ENCODE results near the gene PRSS56. TPM values are rescaled to one million over a fixed set of nuclear protein-coding genes. Genes with fewer than 3 reads are reported as not detected.
A peak's percentile ranks its signal among the peaks of the same experiment; 100 is the strongest.
"Not testable (repeated sequence)": the region's sequence is repeated elsewhere in the genome, so short reads cannot be mapped to it uniquely, and the experiment has no call there.

Gene PRSS56
- total RNA-seq, 1 donor from 2014 or later = 0.11 TPM

- DNase-seq (ENCODE audit: missing footprints) (no peak), ATAC-seq (no peak)
- intact Hi-C loops (cut with DNase I) = no loop called here
Measured at GRCh38 chr2:232547991-232548390, 27.8 kb downstream of the PRSS56 start.

GRCh38 chr2:232549655-232550353 is 29.6 kb downstream of the PRSS56 start:
- intact Hi-C loops (cut with DNase I) = no loop called here
- no peak for DNase-seq (ENCODE audit: missing footprints)
- ATAC-seq = no peak

- peak; percentile 97 for DNase-seq (ENCODE audit: missing footprints)
- ATAC-seq = peak; percentile 98
- intact Hi-C loops (cut with DNase I) = no loop called here
Measured at GRCh38 chr2:232550354-232551249, 30.4 kb downstream of the PRSS56 start, which contains the start of the genes EIF4E2 and TIGD1. Gene EIF4E2, plus strand, starts transcription at chr2:232550689. Its CDS starts 36 bp downstream, at chr2:232550725. Gene TIGD1, minus strand, starts transcription at chr2:232550557. Its CDS starts 675 bp downstream, at chr2:232549882.

DNA sequence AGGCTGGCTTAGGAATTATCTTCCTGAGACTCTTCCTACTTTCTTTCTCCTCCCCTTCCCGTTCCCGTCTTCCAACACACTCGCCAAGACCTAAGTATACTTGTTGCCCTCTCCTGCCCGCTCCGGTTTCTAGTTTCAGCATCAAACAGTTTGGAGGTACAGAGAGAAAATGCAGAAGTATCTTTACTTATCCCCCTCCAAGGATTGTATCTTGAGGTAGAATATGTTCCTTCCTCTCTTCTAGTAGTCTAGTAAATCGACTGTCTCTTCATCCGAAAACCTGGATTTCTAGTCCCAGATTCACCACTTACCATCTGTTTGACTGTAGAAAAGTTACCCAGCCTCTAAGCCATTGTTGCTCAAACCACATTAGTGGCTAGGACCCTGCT is 31.1 kb downstream of the PRSS56 start:
- DNase-seq (ENCODE audit: missing footprints) = no peak
- no peak for ATAC-seq
- intact Hi-C loops (cut with DNase I) = no loop called here

DNA sequence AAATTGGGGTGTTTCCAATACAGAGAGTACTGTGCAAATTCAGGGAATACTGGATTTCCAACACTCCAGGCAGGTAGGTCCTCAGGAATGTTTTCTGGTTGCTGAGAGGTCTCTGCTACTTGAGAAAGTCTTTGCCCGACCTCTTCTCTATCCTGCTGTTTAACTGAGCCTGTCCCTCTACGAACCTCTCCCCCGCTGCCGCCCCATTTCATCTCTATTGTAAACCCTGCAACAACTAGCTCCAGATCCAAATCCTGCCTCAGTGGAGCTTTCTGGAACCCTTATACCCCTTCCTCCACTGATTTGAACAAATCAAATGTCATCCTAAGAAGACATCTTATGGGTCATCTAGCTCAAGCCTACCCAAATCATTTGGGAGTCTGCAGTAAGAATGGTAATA is 31.6 kb downstream of the PRSS56 start:
- ATAC-seq (no peak), DNase-seq (ENCODE audit: missing footprints) (no peak)
- intact Hi-C loops (cut with DNase I) = no loop called here

- DNase-seq (ENCODE audit: missing footprints) = no peak
- intact Hi-C loops (cut with DNase I) = no loop called here
- ATAC-seq = no peak
Measured at GRCh38 chr2:232556426-232556825, 36.2 kb downstream of the PRSS56 start.

- intact Hi-C loops (cut with DNase I) = no loop called here
- ATAC-seq = no peak
- DNase-seq (ENCODE audit: missing footprints) = no peak
Measured at GRCh38 chr2:232562515-232563151, 42.4 kb downstream of the PRSS56 start.

DNA sequence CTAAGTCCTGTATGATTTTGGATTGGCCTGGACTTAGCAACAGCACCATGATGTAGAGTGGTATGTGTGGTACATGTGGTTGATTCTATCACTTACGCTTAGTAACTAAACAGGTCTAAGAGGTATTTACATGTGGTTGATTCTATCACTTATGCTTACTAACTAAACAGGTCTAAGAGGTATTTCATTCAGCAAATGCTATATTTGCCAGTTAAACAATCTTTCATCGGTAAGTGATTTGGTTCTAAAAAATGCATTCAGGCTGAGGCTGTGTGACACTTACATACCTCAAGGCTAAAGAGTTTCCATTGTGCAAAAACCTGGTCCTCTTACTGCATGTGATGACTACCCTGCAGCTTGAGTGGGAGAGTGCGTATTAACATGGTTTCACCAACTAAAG is 43.4 kb downstream of the PRSS56 start:
- no peak for DNase-seq (ENCODE audit: missing footprints)
- no peak for ATAC-seq
- intact Hi-C loops (cut with DNase I) = no loop called here

GRCh38 chr2:232567721-232568120 is 47.5 kb downstream of the PRSS56 start:
- intact Hi-C loops (cut with DNase I) = no loop called here
- DNase-seq (ENCODE audit: missing footprints) = no peak
- no peak for ATAC-seq

DNA sequence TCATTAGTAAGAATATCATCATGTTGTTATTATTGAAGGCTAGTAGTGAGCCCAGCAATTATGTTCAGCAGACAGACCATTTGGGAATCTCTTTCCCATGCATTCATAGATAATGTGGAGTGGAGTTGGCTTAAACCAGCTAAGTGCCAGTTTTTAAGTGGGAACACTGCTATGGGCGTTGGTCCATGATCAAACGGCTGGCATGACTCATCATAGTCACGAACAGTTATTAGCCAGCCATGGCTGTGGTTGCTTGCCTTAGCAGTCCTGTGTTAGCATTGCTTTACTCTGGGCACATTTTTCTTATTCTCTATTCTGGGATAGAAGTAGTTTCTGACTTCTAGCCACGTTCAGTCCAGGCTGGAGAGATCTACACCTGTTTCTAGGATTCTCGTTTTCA is 48.0 kb downstream of the PRSS56 start:
- DNase-seq (ENCODE audit: missing footprints) (no peak), ATAC-seq (peak; percentile 62)
- intact Hi-C loops (cut with DNase I) = no loop called here

GRCh38 chr2:232569541-232569940 is 49.4 kb downstream of the PRSS56 start:
- DNase-seq (ENCODE audit: missing footprints) (no peak), ATAC-seq (no peak)
- intact Hi-C loops (cut with DNase I) = no loop called here

DNA sequence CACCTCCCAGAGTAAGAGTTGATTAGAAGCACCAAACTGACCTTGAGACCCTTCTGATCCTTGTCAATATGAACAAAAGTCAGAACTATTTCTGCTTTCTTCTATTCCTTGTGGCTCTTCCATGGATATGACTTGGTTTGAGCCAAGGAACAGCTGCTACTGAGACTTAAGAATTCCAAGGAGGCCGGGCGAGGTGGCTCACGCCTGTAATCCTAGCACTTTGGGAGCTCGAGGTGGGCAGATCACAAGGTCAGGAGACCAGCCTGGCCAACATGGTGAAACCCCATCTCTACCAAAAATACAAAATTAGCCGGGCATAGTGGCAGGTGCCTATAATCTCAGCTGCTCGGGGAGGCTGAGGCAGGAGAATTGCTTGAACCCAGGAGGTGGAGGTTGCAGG is 50.3 kb downstream of the PRSS56 start:
- intact Hi-C loops (cut with DNase I); ATAC-seq; DNase-seq (ENCODE audit: missing footprints): not testable (repeated sequence)

- DNase-seq (ENCODE audit: missing footprints) (no peak), ATAC-seq (no peak)
- intact Hi-C loops (cut with DNase I) = no loop called here
Measured at GRCh38 chr2:232571026-232571474, 50.9 kb downstream of the PRSS56 start.

GRCh38 chr2:232573042-232573441 is 52.9 kb downstream of the PRSS56 start:
- no peak for DNase-seq (ENCODE audit: missing footprints)
- intact Hi-C loops (cut with DNase I) = no loop called here
- no peak for ATAC-seq

DNA sequence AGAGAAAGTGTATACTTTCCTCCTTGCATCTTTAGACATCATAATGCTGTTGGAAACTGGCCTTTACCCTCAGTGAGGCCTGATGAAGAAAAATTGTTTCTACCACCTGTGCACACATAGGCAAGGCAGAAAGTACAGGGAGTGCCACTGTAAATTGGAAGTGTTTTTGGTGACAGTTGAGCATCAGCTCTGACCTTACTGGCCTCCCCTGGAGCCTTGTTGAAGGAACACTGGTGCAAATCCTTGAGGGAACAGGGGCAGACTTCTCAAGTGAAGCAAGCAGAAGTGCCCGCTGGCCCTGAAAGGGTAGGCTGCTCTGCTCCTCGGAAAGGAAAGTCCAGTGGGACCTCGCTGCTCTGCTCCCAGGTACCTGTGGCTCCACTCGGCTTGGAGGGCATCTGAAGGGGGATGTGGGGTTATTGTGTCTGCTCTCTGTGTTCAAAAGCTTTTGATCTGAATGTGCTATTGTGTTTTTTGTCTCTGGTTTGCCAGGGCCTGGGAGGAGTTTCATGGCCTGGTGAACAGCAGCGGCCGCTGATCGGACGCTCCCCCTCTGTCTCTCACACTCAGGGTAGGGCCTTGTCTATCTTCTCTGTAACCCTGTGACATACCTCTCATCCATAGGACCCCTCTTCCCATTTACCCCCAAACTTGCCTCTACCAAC is 53.7 kb downstream of the PRSS56 start:
- DNase-seq (ENCODE audit: missing footprints) (no peak), ATAC-seq (no peak)
- intact Hi-C loops (cut with DNase I) = no loop called here

GRCh38 chr2:232574674-232575403 is 54.7 kb downstream of the PRSS56 start:
- DNase-seq (ENCODE audit: missing footprints) (no peak), ATAC-seq (no peak)
- intact Hi-C loops (cut with DNase I) = no loop called here
